A549 (cell line): ENCODE data around the gene CRISPLD2. TPM values are rescaled to one million over a fixed set of nuclear protein-coding genes. Genes with fewer than 3 reads are reported as not detected.

Source experiments
- ATAC-seq, 2 experiments: fragments of 200-7000 bp in 1 of 2; fragments of >200 bp in 1 of 2; cut with Nextera tagmentation in 1 of 2; cut with Tn5 transposase in 1 of 2; 3 replicates each; pipeline versions ENCODE4 v1.8.0 to v1.9.1; 2018 to 2020; ENCODE audit warnings: mild to moderate bottlenecking in 1 of 2, moderate library complexity in 1 of 2
- CTCF ChIA-PET: fragments of 300-600 bp; sonication (Branson Sonifier 250); formaldehyde crosslinking; extraction: SDS; loops from one replicate; lab custom pipeline; 2021; ENCODE audit warnings: antibody characterized with exemption, inconsistent platforms; lab: Yijun Ruan, JAX
- POLR2A ChIA-PET: fragments of 350-600 bp; formaldehyde crosslinking; extraction: SDS; loops from one replicate; lab custom pipeline; 2021; ENCODE audit warnings: antibody characterized with exemption, inconsistent platforms; lab: Yijun Ruan, JAX
- DNase-seq, 2 experiments: peaks; one replicate each; pipeline versions ENCODE4 v3.0.0 to v3.0.0-alpha.2; 2011 to 2016; ENCODE audit warnings: low read depth in 1 of 2, low spot score in 1 of 2
- FAIRE-seq: peaks from 2 replicates; lab custom pipeline; 2011; peaks lifted over from hg19 to GRCh38; lab: Jason Lieb, UNC
- H3K27ac ChIP-seq, 2 experiments: fragments of >200 bp; sonication (Bioruptor Twin); formaldehyde crosslinking; 3 replicates each; pipeline ENCODE4 v1.5.1; 2016 to 2017
- H3K4me1 ChIP-seq: fragments of >200 bp; sonication (Bioruptor Twin); formaldehyde crosslinking; 3 replicates; pipeline ENCODE4 v1.6.1; 2016
- H3K4me2 ChIP-seq: fragments of >200 bp; sonication (Bioruptor Twin); formaldehyde crosslinking; 3 replicates; pipeline ENCODE4 v1.6.1; 2016
- H3K4me3 ChIP-seq: fragments of >200 bp; sonication (Bioruptor Twin); formaldehyde crosslinking; 3 replicates; pipeline ENCODE4 v1.5.1; 2016
- H3K9me3 ChIP-seq: fragments of >200 bp; sonication (Bioruptor Twin); formaldehyde crosslinking; 3 replicates; pipeline ENCODE4 v1.6.1; 2016
- CEBPB ChIP-seq, 2 experiments: fragments of >200 bp in 1 of 2; sonication (Bioruptor Twin) in 1 of 2; formaldehyde crosslinking in 1 of 2; IDR thresholded peaks; 2 replicates each; pipeline ENCODE4 v1.6.1; 2012 to 2016
- CHD4 ChIP-seq: fragments of 200-600 bp; sonication (generic); IDR thresholded peaks from 2 replicates; pipeline ENCODE4 v1.6.1; 2016; ENCODE audit warnings: antibody characterized with exemption, mild to moderate bottlenecking, borderline replicate concordance
- CTCF ChIP-seq: fragments of >200 bp; sonication (Bioruptor Twin); formaldehyde crosslinking; IDR thresholded peaks from 3 replicates; pipeline ENCODE4 v1.5.1; 2016
- EHF ChIP-seq: fragments of 250-450 bp; sonication (Bioruptor Pico); IDR thresholded peaks from 2 replicates; pipeline ENCODE4 v1.5.0; 2020; ENCODE audit warnings: mild to moderate bottlenecking
- EHMT2 ChIP-seq: fragments of 200-600 bp; sonication (generic); IDR thresholded peaks from 2 replicates; pipeline ENCODE4 v1.6.1; 2016; ENCODE audit warnings: antibody characterized with exemption, low read depth, mild to moderate bottlenecking, moderate library complexity
- ELK1 ChIP-seq: fragments of 150-350 bp; IDR thresholded peaks from 2 replicates; pipeline ENCODE4 v1.6.1; 2014; ENCODE audit warnings: low read depth, mild to moderate bottlenecking, low read length
- EP300 ChIP-seq, 2 experiments: fragments of >200 bp; sonication (Bioruptor Twin); formaldehyde crosslinking; IDR thresholded peaks; 2 replicates in 1 of 2; 3 replicates in 1 of 2; pipeline ENCODE4 v1.6.1; 2016 to 2017
- FOSL2 ChIP-seq, 2 experiments: fragments of 450-650 bp in 1 of 2; fragments of >200 bp in 1 of 2; sonication (Bioruptor Twin) in 1 of 2; formaldehyde crosslinking; IDR thresholded peaks; 2 replicates each; pipeline versions ENCODE4 v1.5.0 to v1.6.1; 2016 to 2020; ENCODE audit warnings: mild to moderate bottlenecking in 1 of 2, moderate library complexity in 1 of 2
- GATA3 ChIP-seq: IDR thresholded peaks from 2 replicates; pipeline ENCODE4 v1.6.1; 2012; ENCODE audit warnings: borderline replicate concordance
- HMGXB4 ChIP-seq: fragments of 250-450 bp; sonication (Bioruptor Pico); IDR thresholded peaks from 2 replicates; pipeline ENCODE4 v1.5.0; 2021; ENCODE audit warnings: mild to moderate bottlenecking, moderate library complexity, borderline replicate concordance
- KDM1A ChIP-seq: fragments of 200-600 bp; sonication (generic); IDR thresholded peaks from 2 replicates; pipeline ENCODE4 v1.6.1; 2016; ENCODE audit warnings: low read depth, mild to moderate bottlenecking
- KDM5A ChIP-seq: fragments of 200-600 bp; sonication (generic); IDR thresholded peaks from 2 replicates; pipeline ENCODE4 v1.6.1; 2016; ENCODE audit warnings: antibody characterized with exemption, mild to moderate bottlenecking
- MYC ChIP-seq: IDR thresholded peaks from 2 replicates; pipeline ENCODE4 v1.6.1; 2012; ENCODE audit warnings: mild to moderate bottlenecking, inconsistent platforms, low read length, improper control_type of control experiment, borderline replicate concordance
- NFE2L2 ChIP-seq: fragments of 150-350 bp; conservative IDR thresholded peaks from 2 replicates; pipeline ENCODE4 v1.6.1; 2014; ENCODE audit warnings: low read length
- NR3C1 ChIP-seq: fragments of >200 bp; sonication (Bioruptor Twin); formaldehyde crosslinking; IDR thresholded peaks from 3 replicates; pipeline ENCODE4 v1.6.1; 2017
- POLR2AphosphoS2 ChIP-seq: conservative IDR thresholded peaks from 2 replicates; pipeline ENCODE4 v1.6.1; 2012; ENCODE audit warnings: low read length, improper control_type of control experiment, inconsistent platforms
- RAD21 ChIP-seq, 2 experiments: fragments of >200 bp in 1 of 2; sonication (Bioruptor Twin) in 1 of 2; formaldehyde crosslinking in 1 of 2; IDR thresholded peaks in 1 of 2; conservative IDR thresholded peaks in 1 of 2; 2 replicates in 1 of 2; 3 replicates in 1 of 2; pipeline ENCODE4 v1.6.1; 2012 to 2018; ENCODE audit warnings: inconsistent platforms in 1 of 2
- RCOR1 ChIP-seq: fragments of 150-350 bp; IDR thresholded peaks from 2 replicates; pipeline ENCODE4 v1.6.1; 2014; ENCODE audit warnings: antibody characterized with exemption, low read length, low read depth
- RNF2 ChIP-seq: fragments of 200-600 bp; sonication (generic); IDR thresholded peaks from 2 replicates; pipeline ENCODE4 v1.6.1; 2016; ENCODE audit warnings: low read depth, mild to moderate bottlenecking, antibody characterized with exemption, moderate library complexity, borderline replicate concordance
- SMC3 ChIP-seq: fragments of >200 bp; sonication (Bioruptor Twin); formaldehyde crosslinking; IDR thresholded peaks from 3 replicates; pipeline ENCODE4 v1.6.1; 2018; ENCODE audit warnings: inconsistent platforms
- TP53 ChIP-seq: fragments of 250-450 bp; sonication (Bioruptor Pico); IDR thresholded peaks from 2 replicates; pipeline ENCODE4 v1.5.0; 2021; ENCODE audit warnings: mild to moderate bottlenecking, moderate library complexity
- USF2 ChIP-seq: fragments of 450-650 bp; IDR thresholded peaks from 2 replicates; pipeline ENCODE4 v1.6.1; 2014; ENCODE audit warnings: antibody characterized with exemption
- ZSCAN20 ChIP-seq: fragments of 250-450 bp; sonication (Bioruptor Pico); IDR thresholded peaks from 2 replicates; pipeline ENCODE4 v1.8.0; 2022; ENCODE audit warnings: mild to moderate bottlenecking, moderate library complexity
- WGBS: methylation state at CpG from one replicate; pipeline ENCODE4 v1.1.6; 2017; ENCODE audit errors: missing lambda C conversion rate; 5-methylcytosine and 5-hydroxymethylcytosine counted together
- polyA plus RNA-seq, 4 experiments: library from polyadenylated mRNA; depleted of rRNA in 3 of 4; stranded (reverse); fragments of >200 nt; fragmentation: RNase III in 1 of 4; extraction: RNeasy Plus Mini Kit Qiagen cat#74134 plus additional on column Dnase treatment in 1 of 4; gene quantifications; 2 replicates in 3 of 4; 3 replicates in 1 of 4; pipeline ENCODE4 v1.2.3, GENCODE V29; 2011 to 2017

CRISPLD2 gene
- polyA plus RNA-seq, 2 of the 4 experiments (the other 2 are of a cell fraction): 0.85 to 1.6 TPM

- no peak overlapping the region for H3K4me3 ChIP-seq
- no peak for DNase-seq
- TF ChIP-seq RNF2: no peak
- no peak for TF ChIP-seq NR3C1
- no peak for TF ChIP-seq EP300 (IDR thresholded peaks at IDR 0.05)
- no peak for TF ChIP-seq EHF (CRISPR knock-in tag)
- no peak for TF ChIP-seq TP53
- TF ChIP-seq HMGXB4 (CRISPR knock-in tag): no peak
- TF ChIP-seq ZSCAN20 (CRISPR knock-in tag): no peak
- TF ChIP-seq, all 56 proteins: peak for 0
- POLR2A ChIA-PET: no interaction called here
- Histone ChIP-seq H3K9me3 (no peaks in the 10 kb centered on the region), H3K27ac (no peak overlapping the region), H3K4me2 (no peak overlapping the region), H3K4me1 (peaks cover 5% of the 10 kb centered on the region; the same call in 1 of the 3 replicates)
- 66% methylated on average over 23 of the region's 23 CpGs for WGBS
- FAIRE-seq (no peak), ATAC-seq (no peak)
- CTCF ChIA-PET: interaction anchor here (0.7 to 6.8 kb wide), 39 partner anchors 8 to 192 kb away, joined by 3 to 90 read pairs (median 5); partner anchors contain the start of gene CIBAR2
Observed at GRCh38 chr16:84924331-84925091, 104.7 kb downstream of the CRISPLD2 start.

GRCh38 chr16:84925092-84925772 is 105.4 kb downstream of the CRISPLD2 start:
- WGBS: 36% methylated on average over 10 of the region's 11 CpGs

GRCh38 chr16:84925773-84926372 is 106.1 kb downstream of the CRISPLD2 start:
- Histone ChIP-seq H3K9me3 (no peaks in the 10 kb centered on the region), H3K4me3 (no peak overlapping the region), H3K4me1 (peaks cover 5% of the 10 kb centered on the region; the same call in 1 of the 3 replicates), H3K27ac (no peak overlapping the region), H3K4me2 (no peak overlapping the region)
- FAIRE-seq (no peak), ATAC-seq (peak in 1 of 2 experiments; percentile 13; a peak in 1 of 6 replicates), DNase-seq (no peak)
- WGBS: 73% methylated on average over 19 of the region's 19 CpGs
- ChIA-PET CTCF (interaction anchor here (0.6 to 6.8 kb wide), 42 partner anchors 8 to 254 kb away, joined by 3 to 90 read pairs (median 4); partner anchors contain the start of gene CRISPLD2), POLR2A (no interaction called here)
- TF ChIP-seq USF2 (no peak), EHMT2 (no peak), CEBPB (IDR thresholded peaks at IDR 0.05) (no peak), NFE2L2 (no peak), POLR2AphosphoS2 (no peak), ZSCAN20 (CRISPR knock-in tag) (no peak), MYC (no peak), ELK1 (no peak), GATA3 (no peak), KDM5A (no peak), CHD4 (no peak), FOSL2 (IDR thresholded peaks at IDR 0.05) (no peak), FOSL2 (CRISPR knock-in tag; IDR thresholded peaks at IDR 0.05) (no peak), KDM1A (no peak)

More at GRCh38 chr16:84925092-84925772, 105.4 kb downstream of the CRISPLD2 start:
- DNase-seq (peak; percentile 48 to 60), FAIRE-seq (no peak), ATAC-seq (peak; percentile 67 to 90; a peak in 5 of 6 replicates)
- CTCF ChIA-PET: interaction anchor here (0.6 to 6.8 kb wide), 53 partner anchors 9 to 253 kb away, joined by 3 to 90 read pairs (median 4); partner anchors contain the start of genes CIBAR2 and CRISPLD2
- H3K27ac ChIP-seq: no peak overlapping the region
- H3K9me3 ChIP-seq: no peaks in the 10 kb centered on the region
- H3K4me1 ChIP-seq: peaks cover 5% of the 10 kb centered on the region; the same call in 1 of the 3 replicates
- H3K4me3 ChIP-seq: no peak overlapping the region
- H3K4me2 ChIP-seq: no peak overlapping the region
- POLR2A ChIA-PET: no interaction called here
- TF ChIP-seq EHMT2 (no peak), RAD21 (conservative IDR thresholded peaks at IDR 0.05 in 1 of 2, IDR thresholded peaks at IDR 0.05 in 1 of 2) (peak; percentile 81 to 82), SMC3 (peak; percentile 69), CTCF (peak; percentile 86), RCOR1 (no peak)
- TF ChIP-seq, all 56 proteins: peak for 3
